ENCODE data around the gene NPTN.
"Not testable (repeated sequence)": the region's sequence is repeated elsewhere in the genome, so short reads cannot be mapped to it uniquely, and the experiment has no call there.

The NPTN gene

DNA sequence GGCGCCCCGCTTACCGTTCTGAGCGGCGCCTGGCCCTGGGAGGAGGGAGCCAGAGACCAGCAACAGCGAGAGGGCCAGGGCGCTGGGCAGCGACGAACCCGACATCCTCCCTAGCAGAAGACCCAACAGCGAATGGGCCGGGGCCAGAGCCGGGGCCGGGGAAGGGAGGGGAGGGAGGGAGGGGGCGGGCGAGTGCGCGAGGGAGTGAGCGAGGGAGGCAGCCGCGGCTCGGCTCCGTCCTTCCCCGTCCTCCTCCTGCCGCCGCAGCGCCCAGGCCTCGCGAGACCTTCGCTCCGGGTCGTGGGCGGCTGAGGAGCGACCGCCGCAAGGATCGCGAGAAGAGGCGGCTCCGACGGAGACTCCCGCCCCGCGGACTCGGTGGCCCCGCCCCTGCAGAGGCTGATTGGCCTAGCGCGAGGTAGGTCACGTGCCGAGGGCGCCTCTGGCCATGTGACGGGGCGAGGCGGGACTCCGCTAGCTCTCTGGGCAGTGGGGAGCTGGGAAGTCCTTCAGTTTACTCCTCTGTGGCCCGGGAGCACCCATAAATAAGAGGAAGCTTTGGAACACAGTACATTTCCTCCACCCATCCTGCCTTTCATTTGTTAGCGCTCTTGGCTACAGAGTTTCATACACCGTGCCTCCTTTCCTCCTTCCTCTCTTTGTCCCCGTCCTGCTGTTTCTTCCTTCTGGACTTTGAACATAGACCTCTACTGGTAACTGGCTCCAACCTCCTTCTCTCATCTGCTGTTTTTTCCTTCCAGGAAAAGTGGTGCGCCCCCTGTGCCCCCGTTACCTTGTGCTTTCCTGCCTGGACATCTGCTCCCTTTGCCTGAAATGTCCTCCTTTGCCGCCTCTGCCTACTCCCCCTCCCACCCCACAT lies at the start of gene NPTN:
TSS of gene NPTN (minus strand) at position 279 of the 880 bp plus-strand sequence. CDS start at position 105, 174 bp downstream.
- DNase-seq, result peak; percentile 99

GRCh38 chr15:73682600-73683090 lies 49.5 kb upstream of the NPTN start:
- no peak for DNase-seq

DNA sequence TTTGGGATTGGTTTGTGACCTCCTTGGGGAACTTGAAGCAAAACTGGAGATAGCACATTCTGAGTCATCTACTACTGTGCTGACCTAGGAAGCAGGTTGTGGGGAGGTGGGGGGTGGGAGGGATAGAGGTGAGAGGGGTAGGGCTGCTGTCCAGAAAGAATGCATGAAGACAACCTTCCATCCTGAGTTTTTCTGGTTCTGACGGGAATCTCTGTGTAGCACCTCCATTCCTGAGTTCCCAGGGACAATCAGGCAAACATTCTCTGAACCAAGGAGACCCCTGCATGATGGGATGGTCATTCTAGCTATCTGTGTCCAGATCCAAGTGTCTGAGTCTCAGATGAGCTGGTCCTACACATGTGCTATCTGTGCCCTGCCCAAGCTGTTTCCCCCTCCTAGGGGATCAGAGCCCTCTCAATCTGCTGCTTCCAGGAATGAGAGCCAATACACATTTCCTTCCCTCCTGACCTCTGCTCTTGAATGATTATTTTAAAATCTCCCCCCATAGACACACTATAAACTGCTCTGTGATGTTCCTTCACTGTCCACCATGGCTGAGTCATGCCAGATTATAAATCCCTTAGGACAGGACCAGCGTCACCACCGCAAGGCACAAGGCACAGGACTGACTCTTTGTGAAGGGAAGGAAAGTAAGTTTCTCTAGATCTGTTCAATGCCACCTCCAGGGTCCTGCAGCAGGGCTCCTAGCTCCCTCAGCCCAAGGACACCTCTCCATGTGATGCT lies 48.8 kb upstream of the NPTN start:
- DNase-seq, result no peak

GRCh38 chr15:73681063-73681462 lies 47.9 kb upstream of the NPTN start:
- no peak for DNase-seq

DNA sequence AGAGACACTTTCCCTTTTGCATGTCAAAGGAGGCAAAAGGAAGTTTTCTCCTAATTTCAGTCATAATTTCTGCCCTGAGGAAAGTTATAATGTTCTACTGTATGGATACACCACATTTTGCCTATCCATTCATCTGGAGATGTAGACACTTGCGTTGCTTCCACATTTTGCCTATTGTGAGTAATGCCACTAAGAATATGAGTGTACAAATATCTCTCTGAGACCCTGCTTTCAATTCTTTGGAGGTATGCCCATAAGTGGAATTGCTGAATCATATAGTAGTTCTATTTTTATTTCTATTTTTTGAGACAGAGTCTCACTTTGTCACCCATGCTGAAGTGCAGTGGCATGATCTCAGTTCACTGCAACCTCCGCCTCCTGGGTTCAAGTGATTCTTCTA lies 47.4 kb upstream of the NPTN start:
- DNase-seq, result no peak

GRCh38 chr15:73679964-73680363 lies 46.8 kb upstream of the NPTN start:
- DNase-seq, result no peak

DNA sequence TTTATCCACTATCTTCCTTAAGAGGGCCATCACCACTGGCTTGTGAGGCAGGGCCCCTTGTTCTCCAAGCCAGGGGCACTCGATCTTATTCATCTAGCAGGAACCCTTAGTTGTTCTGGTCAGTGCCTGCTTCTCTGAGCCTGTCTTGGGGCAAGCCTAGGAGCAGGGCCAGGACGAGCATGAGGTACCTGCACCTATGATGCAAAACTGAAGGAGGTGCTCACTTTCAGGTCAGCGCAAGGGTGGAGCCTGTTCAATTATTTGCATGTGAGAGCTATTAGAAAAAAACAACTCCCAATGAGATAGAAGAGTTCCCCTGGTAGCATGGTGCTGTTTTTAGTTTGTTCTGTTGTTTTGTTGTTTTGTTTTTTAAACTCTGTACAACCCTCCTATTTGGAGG lies 46.0 kb upstream of the NPTN start:
- no peak for DNase-seq

DNA sequence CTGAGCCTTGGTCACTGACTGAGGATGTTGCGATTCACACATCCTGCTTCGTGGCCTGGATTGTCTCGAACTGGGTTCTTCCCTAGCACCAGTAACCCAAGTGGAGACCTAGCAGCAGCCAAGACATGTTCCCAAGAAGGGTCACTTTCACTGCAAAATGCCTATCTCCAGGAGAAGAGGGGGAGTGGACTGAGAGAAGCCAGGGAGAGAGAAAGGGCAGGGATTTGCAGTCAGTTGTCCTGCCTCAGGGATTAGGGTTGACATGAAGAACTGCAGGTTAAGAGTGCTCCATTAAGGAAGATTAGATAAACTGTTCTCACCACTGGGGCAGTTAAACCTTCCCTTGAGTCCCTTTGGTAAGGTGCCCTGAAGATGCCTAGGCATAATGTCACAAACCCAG lies 45.3 kb upstream of the NPTN start:
- DNase-seq, result no peak

- no peak for DNase-seq
These were observed 44.5 kb upstream of the NPTN start for GRCh38 chr15:73677733-73678132.

DNA sequence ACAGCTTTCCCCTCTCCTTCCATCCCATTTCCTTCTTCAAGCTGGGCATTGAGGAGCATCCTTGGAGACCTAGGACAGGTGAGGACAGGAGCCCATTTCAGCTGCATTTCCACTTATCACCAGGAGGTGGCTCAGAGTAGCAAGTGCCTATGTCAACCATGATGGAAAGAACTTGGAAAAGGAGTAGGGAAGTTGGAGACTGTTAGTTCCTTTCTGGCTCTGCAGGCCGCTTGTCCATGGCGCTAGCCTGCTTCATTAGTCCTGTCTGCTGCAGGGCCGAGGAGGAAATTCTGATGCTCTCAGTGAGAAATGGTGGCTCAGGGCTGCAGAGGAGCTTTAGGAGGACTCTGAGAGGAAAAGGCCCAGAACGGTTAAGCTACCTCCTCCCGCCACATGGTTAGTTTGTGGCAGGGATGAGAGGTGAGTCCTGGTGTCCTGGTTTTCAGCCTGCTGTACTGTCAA lies 44.0 kb upstream of the NPTN start:
- peak; percentile 38 for DNase-seq

GRCh38 chr15:73674587-73674986 lies 41.4 kb upstream of the NPTN start:
- DNase-seq, result no peak

- no peak for DNase-seq
These were observed 27.3 kb upstream of the NPTN start for GRCh38 chr15:73660455-73660854.

DNA sequence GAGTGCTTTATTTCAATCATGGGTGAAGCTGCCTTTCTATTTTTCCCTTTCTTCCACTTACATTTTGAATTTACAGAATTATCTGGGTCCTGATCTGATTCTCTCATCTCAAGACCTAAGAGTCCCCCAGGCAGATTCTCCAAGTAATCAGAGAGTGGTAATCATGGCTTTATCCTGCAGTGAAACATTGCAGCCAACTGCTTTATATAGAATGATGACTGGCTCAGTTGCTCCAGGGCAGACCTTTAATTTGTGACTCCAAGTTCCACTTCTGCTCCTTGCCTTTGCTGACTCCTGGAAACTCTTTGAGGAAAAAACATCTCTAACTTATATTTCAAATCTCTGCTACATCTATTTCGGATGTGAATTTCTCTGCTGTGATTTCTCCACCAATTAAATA lies 25.5 kb upstream of the NPTN start:
- DNase-seq, result no peak

DNA sequence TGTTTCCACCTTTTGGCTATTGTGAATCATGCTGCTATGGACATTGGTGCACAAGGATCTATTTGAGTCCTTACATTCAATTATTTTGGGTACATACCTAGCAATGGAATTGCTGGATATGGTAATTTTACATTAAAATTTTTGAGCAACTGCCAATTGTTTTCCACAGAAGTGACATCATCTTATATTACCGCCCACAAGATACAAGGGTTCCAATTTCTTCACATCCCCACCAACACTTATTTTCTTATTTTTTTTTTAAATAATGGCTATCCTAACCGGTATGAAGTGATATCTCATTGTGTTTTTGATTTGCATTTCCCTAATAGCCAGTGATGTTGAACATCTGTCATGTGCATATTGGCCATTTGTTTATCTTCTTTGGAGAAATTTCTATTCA lies 22.5 kb upstream of the NPTN start:
- DNase-seq, result no peak

- DNase-seq, result no peak
These were observed 21.5 kb upstream of the NPTN start for GRCh38 chr15:73654659-73655058.

GRCh38 chr15:73650416-73651126 lies 17.4 kb upstream of the NPTN start:
- no peak for DNase-seq

GRCh38 chr15:73648014-73648295 lies 14.8 kb upstream of the NPTN start:
- no peak for DNase-seq

- no peak for DNase-seq
These were observed 14.2 kb upstream of the NPTN start for GRCh38 chr15:73647259-73648013.

- DNase-seq, result not testable (repeated sequence)
These were observed 6.3 kb upstream of the NPTN start for GRCh38 chr15:73639464-73639863.

GRCh38 chr15:73637527-73637926 lies 4.3 kb upstream of the NPTN start:
- no peak for DNase-seq

DNA sequence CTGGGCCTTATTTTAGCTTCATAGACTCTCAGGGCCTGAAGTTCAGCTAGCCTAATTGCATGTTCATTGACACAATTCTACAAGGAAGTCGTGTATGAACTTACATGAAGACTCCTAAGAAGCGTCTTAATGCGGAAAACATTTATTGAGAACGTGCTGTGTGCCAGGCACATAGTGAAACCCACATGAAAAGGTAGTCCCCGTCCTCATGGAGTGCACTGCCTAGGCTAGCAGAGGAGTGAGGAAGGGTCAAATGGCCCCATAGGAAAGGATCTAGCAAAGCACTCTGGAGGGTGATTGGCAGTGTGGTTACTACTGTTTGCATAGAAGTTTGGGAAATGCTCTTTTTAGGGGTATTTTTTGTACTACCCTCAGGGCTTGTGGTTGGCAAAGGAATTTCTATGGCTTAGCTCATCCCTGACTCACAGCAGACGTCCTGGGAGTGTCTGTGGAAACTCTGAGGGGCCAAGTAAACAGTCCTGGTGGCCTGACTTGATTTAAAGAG lies 854 bp upstream of the NPTN start:
- no peak for DNase-seq

DNA sequence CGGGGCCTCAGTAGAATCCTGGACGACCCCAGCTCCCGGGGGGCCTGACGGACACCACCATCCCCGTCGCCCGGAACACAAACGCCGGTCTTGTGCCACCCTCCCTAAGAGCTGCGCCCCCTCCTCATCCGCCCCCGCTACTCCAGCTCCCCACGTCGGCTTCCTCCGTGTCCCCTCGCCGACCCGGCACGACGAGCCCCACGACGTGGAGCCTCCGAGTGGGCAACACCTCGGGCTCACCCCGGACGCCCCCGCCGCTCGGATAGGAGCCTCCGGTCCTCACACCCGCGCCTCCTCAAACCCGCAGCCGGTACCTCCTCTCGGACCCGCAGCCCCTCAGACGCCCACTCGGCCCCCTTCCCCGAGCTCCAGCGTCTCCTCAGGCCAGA lies 525 bp downstream of the NPTN start:
- DNase-seq, result no peak

All from stimulated activated CD4-positive, alpha-beta T cell treated with anti-CD3 and anti-CD28 coated beads, Interleukin-4, amount 100 ng/mL, for 1 hour (primary cell).